GM12872 (cell line): Measurements from ENCODE around the gene VEZF1.

Experiments used
- CTCF ChIP-seq: IDR thresholded peaks from 3 replicates; pipeline ENCODE4 v1.5.1; 2011; ENCODE audit warnings: low read depth, mild to moderate bottlenecking, low read length, moderate library complexity; ENCODE audit not compliant: insufficient read depth

The VEZF1 gene

DNA sequence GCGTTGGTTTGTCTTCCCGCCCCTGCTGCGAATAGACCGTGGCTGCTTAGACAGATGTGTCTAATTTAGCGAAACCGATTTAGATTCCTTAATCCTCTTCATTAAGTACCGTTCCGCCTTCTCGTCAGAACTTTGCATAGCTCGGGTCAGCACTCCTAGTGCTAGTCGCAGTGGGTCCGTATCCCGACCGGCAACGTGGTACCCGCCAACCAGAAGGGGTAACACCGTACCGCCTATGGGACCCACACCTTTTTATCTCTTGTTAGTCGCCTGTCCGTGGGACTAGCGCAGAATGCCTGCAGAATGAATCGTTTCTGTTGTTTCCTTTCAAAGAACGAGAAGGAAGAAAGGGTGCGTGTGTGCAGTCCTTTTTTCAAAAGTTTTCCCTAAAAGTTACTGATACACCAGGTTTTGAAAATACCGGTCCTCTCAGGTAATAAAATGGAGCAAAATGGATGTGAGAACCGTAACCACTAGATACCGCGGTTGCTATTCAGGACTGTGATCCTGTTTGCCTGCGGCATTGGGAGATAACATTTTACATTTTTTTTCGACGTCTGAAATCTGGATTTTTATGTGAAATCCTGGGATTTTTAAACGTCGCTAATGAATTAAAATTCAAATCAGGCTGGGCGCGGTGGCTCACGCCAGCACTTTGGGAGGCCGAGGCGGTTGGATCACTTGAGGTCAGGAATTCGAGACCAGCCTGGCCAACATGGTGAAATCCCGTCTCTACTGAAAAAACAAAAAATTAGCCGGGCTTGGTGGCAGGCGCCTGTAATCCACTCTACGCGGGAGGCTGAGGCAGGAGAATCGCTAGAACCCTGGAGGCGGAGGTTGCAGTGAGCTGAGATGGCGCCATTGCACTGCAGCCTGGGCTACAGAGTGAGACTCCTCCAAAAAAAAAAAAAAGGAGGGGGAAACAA lies 20.0 kb upstream of the VEZF1 start:
- no peak for TF ChIP-seq CTCF

- TF ChIP-seq CTCF, result no peak
Measured at GRCh38 chr17:58006924-58007780, 19.1 kb upstream of the VEZF1 start, which contains the start of gene SRSF1. Gene SRSF1, minus strand, starts transcription at chr17:58007246. Its CDS starts 109 bp downstream, at chr17:58007137.

- no peak for TF ChIP-seq CTCF
Measured at GRCh38 chr17:58006560-58006923, 18.5 kb upstream of the VEZF1 start.

GRCh38 chr17:58005728-58006559 lies 17.9 kb upstream of the VEZF1 start:
- TF ChIP-seq CTCF, result no peak

GRCh38 chr17:58005031-58005727 lies 17.1 kb upstream of the VEZF1 start:
- no peak for TF ChIP-seq CTCF

GRCh38 chr17:58004060-58004459 lies 16.0 kb upstream of the VEZF1 start:
- no peak for TF ChIP-seq CTCF
